ENCODE results near the gene SGSH.
"Not testable (repeated sequence)": the region's sequence is repeated elsewhere in the genome, so short reads cannot be mapped to it uniquely, and the experiment has no call there.

The SGSH gene

DNA sequence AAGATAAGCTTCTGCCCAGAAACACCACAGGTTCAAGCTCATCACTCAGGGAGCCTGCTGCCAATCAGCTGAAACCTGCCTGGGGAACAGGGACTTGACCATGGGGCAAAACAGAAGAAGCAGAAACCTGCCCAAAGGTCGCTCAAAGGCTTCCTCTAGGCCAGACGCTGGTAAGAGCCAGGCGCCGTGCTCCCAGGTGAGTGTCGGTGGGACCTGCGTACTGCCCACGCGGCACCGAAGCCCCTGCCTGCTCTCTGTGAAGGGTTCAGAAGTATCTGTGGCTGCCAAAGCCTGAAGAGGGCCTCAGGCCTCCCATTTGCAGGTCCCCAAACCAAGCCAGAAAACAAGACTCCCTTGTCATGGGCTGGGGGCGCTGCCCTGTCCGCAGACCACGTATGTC lies 10.4 kb downstream of the SGSH start:
- no peak for DNase-seq

DNA sequence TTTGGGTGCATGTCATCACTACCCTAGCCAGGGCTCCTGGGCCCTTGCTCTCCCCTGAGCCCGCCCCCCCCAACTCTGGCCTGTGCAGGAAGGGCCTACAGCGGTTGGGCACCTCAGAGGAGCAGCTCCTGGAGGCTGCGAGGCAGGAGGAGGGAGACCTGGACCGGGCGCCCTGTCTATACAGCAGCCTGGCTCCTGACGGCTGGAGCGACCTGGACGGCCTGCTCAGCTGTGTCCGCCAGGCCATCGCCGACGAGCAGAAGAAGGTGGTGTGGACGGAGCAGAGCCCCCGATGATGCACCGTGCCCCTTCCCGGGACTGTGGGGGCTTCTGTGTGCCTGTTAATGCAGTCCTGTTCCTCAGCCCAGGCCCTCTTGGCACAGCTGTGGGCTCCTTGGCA lies 12.1 kb downstream of the SGSH start:
- DNase-seq: no peak

DNA sequence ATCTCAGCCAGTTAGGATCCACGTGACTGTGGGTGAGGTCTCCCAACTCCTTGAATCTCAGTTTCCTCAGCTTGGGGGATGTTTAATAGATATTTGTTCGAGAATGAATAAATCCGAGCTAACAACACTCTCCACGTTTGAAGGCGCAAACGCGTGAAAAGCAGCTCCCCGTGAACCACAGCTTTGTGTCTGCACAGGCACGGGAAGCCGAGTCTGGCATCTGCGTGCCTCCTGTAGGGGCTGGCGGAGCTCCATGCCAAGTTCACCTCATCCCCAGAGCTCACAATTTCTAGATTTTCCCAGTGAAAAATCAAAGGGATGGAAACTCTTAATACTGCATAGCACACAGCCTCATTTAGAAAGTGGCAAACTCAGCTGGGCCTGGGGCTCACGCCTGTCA lies 14.3 kb downstream of the SGSH start:
- no peak for DNase-seq

DNA sequence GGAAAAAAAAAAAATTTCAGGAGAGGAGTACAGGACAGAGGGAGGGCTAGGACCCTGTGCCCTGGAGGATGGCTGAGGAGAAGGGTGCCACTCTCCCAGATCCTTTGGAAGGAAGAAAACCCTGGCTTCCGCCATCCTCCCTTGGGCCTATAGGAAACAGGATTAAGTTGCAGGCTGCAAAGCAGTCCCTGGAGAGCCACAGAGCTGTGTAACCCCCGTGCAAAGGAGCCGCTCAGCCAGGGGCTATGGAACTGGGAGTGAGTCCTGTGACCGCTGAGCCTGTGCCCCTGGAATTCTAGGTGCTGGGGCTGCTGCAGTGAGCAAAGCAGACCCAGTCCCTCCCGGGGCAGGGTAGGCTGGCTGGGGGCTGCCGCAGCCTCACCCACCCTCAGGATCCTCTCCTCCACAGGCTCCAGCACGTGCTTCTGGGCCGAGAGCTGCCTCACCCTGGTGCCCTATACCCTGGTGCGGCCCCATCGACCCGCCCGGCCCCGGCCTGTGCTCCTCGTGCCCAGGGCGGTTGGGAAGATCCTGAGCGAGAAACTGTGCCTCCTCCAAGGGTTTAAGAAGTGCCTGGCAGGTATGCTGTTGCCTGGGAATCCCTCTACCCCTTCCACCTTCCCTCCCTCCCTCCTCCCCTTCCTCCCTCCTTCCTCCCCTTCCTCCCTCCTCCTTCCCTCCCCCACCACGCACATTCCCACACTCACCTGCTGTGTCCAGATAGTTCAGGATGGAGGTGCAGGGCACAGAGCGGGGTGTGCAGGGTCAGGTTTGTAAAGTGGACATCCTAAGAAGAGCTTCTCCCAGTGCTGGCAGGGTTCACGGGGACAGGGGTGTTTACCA lies 15.3 kb downstream of the SGSH start:
- no peak for DNase-seq

DNA sequence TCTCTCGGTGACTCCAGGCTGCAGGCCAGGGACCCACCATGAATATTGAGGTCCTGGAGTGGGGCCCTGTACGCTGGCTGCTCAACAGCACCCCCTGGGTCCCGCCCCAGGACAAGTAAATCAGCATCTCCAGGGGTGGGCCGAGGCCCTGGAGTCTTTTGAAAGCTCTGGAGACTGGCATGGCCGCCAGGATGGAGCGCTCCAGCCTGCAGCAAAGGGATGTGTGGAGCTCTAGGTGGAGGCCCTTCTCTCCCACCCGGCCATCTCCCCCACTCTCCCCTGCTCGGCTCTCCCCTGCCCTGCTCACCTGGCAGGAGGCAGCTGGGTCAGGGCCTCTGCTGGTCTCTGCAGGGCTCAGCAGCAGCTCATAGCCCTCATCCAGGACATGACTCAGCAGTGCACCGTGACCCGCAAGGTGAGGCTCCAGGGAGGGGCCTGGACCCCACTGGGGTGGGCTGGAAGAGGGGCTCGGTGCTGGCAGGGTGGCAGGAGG lies 16.6 kb downstream of the SGSH start:
- DNase-seq: no peak

DNA sequence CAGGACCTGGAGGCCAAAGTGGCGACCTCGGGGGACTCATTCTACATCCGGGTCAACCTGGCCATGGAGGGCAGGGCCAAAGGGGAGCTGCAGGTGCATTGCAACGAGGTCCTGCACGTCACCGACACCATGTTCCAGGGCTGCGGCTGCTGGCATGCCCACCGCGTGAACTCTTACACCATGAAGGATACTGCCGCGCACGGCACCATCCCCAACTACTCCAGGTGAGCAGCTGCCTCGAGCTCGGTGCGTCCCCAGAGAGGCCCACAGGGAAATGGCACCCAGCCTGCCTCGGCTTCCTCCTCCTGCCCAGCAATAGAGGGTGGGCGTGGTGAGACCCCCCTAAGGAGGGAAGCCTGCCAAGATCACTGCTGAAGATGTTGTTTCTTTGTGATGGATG lies 17.9 kb downstream of the SGSH start:
- no peak for DNase-seq

DNA sequence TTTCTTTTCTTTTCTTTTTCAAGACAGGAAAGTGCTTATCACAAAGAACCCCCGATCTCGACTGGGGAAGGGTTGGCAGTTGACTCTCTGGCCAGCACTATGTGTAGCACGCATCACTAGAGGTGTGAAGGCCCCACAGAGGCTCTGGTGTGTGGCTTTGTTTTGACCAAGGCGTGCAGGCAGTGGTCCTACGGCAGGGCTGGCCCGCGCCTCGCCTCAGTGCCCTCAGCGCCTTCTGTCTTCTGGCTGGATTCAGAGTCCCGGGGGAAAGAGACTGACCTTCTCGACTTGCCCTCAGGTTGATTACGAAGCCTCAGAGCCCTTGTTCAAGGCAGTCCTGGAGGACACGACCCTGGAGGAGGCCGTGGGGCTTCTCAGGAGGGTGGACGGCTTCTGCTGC lies 18.7 kb downstream of the SGSH start:
- no peak for DNase-seq

DNA sequence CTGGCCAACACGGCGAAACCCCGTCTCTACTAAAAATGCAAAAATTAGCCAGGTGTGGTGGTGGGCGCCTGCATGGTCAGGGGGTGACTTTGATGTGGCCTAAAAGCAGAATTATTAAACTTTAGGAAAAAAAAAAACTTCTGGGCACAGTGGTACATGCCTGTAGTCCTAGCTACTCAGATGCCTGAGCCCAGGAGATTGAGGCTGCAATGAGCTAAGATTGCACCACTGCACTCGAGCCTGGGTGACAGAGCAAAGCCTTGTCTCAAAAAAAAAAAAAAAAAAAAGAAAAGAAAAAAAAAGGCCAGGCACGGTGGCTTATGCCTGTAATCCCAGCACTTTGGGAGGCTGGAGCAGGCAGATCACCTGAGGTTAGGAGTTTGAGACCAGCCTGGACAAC lies 20.8 kb downstream of the SGSH start:
- DNase-seq: not testable (repeated sequence)

DNA sequence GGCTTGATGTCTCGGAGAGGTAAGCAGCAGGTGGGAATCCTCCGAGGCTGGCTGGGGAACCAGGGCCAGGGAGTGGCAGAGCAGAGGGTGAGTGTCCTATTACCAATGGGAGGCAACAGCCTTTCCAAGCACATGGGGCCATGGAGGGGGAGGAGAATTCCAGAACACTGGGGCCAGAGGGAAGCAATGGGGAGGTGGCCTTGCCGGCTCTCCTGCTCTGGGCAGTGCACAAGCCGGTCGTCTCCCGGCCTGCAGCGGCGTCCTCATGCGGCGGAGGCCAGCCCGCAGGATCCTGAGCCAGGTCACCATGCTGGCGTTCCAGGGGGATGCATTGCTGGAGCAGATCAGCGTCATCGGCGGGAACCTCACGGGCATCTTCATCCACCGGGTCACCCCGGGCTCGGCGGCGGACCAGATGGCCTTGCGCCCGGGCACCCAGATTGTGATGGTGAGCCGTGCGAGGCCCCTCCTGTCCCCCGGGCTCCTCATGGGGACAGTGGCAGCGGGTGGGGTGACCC lies 21.9 kb downstream of the SGSH start:
- DNase-seq: no peak

DNA sequence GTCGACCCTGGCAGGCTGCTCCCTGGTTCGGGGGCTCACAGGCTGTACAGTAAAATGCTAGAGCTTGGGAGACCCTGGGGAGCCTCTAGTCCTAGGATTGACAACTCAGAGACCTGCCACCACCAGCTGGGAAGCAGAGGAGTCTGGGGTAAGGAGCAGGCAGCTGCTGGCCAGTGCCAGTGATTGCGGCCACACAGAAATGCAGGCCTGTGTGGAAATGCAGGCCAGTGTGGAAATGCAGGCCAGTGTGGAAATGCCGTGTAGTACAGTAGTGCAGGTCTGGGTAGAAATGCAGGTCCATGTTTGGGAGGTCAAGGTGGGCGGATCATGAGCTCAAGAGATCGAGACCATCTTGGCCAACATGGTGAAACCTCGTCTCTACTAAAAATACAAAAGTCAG lies 23.5 kb downstream of the SGSH start:
- DNase-seq: no peak

DNA sequence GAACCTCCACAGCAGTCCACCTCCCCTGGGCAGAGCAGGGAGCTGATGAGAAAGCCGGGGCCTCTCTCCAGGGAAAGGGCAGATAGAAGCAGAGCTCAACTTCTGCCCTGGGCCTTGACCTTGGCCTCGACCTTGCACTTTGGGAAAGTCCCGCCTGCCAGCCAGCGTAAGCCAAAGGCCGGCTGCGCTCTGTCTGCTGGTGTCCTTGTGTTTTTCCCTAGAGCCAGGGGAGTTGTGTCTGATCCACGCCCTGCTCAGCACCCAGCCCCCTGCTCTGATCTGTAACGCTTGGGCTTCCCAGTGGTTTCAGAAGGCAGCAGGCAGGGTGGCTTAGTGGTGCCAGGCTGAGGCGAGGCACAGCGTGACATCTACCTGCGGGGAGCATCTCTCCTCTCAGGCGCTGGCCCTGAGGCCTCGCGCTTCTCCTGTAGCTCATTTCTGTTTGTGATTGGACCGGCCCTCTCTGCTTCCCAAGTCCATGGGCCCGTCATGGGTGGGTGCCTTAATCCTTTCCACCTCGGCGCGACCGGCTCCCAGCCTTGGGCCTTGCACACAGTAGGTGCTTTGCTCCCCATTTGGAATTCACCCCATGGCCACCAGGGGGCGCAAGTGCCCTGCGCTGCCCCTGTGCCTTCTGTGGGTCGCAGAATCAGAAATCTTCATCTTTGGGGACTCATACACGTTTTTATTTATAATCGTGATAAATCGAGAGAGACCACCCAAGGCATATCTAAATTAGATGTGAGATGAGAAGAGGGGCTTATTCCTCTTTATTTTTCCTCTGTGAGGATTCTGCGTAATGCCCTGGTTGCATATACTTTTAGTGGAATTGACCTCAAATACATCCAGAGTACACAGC lies 24.2 kb downstream of the SGSH start:
- peak; percentile 71 for DNase-seq

DNA sequence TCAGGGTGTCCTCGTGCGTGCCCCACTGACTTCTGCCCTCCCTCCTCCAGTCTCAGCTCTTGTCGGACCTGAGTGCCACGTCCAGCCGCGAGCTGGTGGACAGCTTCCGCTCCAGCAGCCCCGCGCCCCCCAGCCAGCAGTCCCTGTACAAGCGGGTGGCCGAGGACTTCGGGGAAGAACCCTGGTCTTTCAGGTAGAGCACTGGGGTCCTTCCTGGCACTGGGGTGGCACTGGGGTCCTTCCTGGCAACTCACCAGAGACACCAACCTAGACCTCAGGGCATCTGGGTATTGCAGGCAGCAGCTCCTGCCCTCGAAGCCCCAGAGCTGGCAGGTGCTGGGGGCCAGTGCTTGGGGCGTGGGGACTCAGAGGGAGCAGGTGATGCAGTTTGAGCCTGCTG lies 25.0 kb downstream of the SGSH start:
- no peak for DNase-seq

DNA sequence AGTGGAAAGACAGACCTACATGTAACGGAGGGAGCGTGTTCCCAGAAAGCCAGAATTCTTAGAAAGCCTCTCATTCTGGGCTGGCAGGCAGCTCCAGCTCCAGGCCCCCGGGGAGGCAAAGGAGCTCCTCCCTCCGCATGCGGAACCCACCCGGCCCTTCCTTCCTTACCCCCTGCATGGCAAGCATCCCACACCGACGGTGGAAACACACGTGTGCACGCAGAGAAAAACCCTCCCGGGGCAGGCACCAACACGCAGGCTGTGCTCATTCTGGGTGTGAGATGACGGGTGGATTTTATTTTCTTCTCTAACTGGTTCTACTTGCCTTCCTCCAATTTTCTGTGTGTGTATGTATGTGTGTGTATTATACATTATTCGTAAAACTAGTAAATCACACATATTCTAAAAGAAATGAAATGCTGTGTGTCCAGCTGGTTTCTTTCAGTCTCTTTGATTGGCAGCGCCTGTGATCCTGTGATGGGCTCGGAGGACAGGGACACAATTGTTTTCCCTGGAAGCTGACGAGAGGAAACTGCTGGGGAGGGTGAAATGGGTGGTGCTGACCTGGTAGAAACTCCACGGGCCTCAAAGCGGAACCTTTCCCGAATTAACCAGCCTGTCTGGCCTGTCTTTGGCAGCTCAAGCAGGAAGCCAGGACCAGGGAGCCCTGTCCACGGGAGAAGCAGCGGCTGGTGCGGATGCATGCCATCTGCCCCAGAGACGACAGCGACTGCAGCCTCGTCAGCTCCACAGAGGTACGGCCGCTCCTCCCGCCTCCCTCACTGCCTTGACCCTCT lies 28.1 kb downstream of the SGSH start:
- no peak for DNase-seq

DNA sequence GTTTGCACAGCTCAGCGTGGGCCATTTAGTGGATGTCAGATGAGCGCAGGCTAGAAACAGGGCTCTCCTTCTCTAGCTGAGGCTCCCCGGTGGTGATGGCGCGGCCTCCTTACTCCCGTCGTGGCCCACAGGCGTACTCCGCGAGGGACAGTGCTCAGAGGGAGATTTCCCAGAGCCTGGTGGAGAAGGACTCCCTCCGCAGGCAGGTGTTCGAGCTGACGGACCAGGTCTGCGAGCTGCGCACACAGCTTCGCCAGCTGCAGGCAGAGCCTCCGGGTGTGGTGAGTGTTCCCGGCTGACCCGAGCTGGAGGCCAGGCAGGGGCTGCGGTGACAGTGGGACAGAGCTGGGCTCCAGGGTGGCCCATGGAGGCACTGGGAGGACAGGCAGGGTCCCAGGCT lies 28.9 kb downstream of the SGSH start:
- no peak for DNase-seq

DNA sequence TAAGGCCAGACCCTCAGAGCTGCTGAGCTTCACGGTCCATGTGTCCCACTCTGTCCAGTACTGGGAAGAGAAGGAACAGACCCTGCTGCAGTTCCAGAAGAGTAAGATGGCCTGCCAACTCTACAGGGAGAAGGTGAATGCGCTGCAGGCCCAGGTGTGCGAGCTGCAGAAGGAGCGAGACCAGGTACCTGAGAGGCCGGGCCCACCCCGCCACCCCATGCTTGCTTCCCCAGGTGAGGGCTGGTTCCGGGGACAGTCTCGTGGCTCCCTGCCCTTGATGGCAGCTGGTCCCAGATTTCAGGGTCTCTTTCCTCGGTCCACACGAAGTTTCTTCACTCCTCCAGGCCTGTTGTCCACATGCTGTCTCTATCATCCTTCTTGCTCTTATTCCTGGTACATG lies 29.4 kb downstream of the SGSH start:
- DNase-seq: no peak

DNA sequence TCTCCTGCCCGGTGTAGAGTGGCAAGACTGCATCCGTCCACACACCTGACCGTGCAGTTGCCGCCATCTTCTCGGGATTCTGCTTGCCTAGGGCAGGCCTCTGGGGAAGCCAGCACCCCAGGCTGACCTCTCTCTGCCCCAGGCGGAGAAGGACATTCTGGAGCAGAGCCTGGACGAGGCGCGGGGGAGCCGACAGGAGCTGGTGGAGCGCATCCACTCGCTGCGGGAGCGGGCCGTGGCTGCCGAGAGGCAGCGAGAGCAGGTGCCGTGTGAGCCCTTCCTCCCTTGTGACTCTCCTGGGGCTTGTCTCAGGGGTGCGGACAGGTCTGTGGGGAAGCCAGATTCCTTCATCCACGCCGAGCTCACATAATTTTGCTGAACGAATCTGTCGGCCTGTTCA lies 30.5 kb downstream of the SGSH start:
- no peak for DNase-seq

DNA sequence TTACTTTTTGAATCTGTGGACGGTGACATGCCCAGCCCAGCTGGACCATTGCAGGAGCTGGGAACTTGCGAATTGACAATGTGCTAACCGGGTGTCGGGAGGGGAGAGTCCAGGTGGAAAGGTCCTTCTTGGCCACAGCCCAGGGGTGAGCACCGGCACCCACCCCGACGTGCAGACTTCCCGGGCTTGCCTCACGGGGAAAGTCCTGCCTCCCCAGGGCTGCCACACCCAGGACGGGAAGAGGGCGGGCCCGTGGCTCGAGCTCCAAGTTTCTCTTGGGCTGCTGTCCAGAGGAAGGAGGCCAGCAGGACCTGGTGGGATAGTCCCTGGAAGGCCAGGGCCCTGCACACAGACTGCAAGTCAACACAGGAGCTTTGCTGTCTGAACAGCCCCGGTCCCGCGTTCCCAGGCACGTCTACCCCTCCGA lies 32.6 kb downstream of the SGSH start:
- DNase-seq: no peak

DNA sequence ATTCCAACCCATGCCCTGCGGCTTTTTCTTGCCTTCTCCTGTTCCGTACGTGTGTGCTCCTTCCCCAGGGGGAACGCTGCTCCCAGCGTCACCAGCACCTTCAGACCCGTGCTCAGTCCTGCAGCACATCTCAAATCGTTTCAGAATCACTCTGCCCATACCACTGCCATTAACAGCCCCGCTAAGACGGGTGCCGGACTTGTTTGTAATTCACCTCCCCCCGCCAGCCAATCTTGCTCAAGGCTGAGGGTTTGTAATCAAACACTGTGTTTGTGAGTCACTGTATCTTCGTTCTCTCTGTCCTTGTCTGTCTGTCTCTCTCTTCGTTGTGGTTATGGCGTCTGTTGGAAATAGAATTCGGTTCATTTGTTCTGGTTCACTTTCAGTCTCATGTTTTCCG lies 33.0 kb downstream of the SGSH start:
- no peak for DNase-seq

DNA sequence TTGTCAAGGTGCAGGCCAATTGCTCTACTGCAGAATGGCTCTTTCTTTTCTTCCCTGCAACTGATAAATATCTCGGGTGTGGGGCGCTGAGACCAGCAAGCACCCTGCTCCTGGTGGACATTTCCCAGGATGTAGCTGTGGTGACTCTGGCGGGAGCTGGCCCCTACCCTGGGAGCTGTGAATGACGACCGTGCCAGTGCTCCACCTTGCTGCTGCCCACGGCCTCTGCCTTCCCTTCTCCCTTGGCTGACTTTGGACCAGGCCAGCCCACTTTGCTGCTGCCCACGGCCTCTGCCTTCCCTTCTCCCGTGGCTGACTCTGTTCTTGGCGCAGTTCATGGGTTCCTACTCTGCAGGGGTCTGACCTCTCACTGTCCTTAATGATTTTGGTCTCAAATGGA lies 34.2 kb downstream of the SGSH start:
- no peak for DNase-seq

DNA sequence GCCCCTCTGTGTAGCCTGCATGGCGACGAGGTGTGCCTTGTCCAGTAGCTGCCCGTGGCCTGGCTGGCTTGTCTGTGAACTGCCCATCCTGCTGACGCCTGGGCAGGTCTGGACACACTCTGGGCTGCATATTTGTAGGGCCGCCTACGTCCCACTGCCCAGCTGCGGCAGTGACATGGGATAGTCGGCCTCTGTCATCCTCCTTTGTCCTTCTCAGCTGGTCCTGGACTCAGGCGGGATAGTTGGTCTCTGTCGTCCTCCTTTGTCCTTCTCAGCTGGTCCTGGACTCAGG lies 35.8 kb downstream of the SGSH start:
- DNase-seq: no peak

DNA sequence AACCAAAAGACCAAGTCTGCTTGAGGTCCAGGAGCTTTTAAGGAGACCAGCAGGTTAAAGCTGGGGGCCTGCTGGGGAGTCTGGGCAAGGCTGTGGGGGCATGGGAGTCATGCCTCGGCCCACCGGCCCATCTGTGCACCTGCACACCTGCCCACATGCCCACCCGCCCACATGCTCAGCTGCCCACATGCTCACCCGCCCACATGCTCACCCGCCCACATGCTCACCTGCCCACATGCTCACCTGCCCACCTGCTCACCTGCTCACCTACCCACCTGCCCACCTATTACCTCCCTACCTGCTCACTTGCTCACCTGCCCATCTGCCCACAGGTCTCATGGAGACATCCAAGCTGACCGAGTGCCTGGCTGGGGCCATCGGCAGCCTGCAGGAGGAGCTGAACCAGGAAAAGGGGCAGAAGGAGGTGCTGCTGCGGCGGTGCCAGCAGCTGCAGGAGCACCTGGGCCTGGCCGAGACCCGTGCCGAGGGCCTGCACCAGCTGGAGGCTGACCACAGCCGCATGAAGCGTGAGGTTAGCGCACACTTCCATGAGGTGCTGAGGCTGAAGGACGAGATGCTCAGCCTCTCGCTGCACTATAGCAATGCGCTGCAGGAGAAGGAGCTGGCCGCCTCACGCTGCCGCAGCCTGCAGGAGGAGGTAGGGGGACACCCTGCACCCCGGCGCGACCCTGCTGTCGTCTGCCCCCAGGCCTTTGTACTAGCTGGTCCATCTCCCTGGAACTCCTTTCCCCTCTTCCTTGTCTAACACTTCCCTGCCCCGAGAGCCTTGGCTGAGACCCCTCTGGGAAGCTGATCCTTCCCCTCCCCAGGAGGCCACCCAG lies 36.3 kb downstream of the SGSH start:
- no peak for DNase-seq

DNA sequence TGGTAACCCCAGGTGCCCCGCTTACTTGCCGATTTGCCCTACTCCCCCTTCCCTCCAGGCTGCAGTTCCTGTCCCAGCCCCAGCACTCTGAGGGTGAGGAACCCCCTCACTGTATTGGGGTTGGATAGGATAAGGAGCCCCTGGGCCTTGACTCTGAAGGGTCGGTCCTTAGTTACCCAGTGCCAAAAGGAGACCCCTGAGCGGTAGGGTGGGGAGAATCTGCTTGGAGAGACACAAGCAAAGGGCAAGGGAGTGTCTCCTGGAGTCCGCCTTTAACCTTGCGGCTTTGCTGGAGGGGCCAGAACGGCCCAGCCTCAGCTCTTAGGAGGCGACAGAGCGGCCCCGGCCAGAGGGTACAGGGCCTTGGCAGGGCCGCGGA lies 37.3 kb downstream of the SGSH start:
- no peak for DNase-seq
